HepG2 (cell line): ENCODE data around the gene ASTN2. TPM values are rescaled to one million over a fixed set of nuclear protein-coding genes. Genes with fewer than 3 reads are reported as not detected.

ENCODE experiments used
- ATAC-seq: fragments of 200-7000 bp; cut with Tn5 transposase; 3 replicates; pipeline ENCODE4 v1.9.1; 2020; ENCODE audit warnings: mild to moderate bottlenecking, moderate library complexity
- BruUV-seq: library from RNA; stranded (reverse); fragments of 400-500 nt; replicated peaks from 2 replicates; lab custom pipeline; 2021; lab: Mats Ljungman, UMichigan
- CTCF ChIA-PET: fragments of 300-600 bp; formaldehyde crosslinking; extraction: SDS; loops from one replicate; lab custom pipeline; 2021; ENCODE audit warnings: low total read pairs, inconsistent platforms, low intra/inter-chr PET ratio; lab: Yijun Ruan, JAX
- POLR2A ChIA-PET: fragments of 350-600 bp; sonication (Branson Sonifier 250); formaldehyde crosslinking; loops from one replicate; lab custom pipeline; 2020; ENCODE audit warnings: antibody characterized with exemption, inconsistent platforms; lab: Yijun Ruan, JAX
- DNase-seq: peaks from one replicate; pipeline ENCODE4 v3.0.0-alpha.2; 2015; ENCODE audit warnings: low spot score
- FAIRE-seq: peaks from 3 replicates; lab custom pipeline; 2011; peaks lifted over from hg19 to GRCh38; lab: Jason Lieb, UNC
- H2AFZ ChIP-seq: one replicate; pipeline ENCODE4 v1.6.1; 2011; ENCODE audit warnings: low read length, inconsistent platforms
- H3K27ac ChIP-seq: fragments of 300-600 bp; 3 replicates; pipeline ENCODE4 v1.8.0; 2011; ENCODE audit warnings: mixed run types, mild to moderate bottlenecking, mixed read lengths, low read length, inconsistent platforms; ENCODE audit not compliant: insufficient read depth; ENCODE audit errors: extremely low read length
- H3K27me3 ChIP-seq, 2 experiments: fragments of 200-600 bp in 1 of 2; 2 replicates in 1 of 2; 3 replicates in 1 of 2; pipeline versions ENCODE4 v1.6.0 to v1.8.0; 2011; ENCODE audit warnings: low read length in 2 of 2, mild to moderate bottlenecking in 2 of 2, moderate library complexity in 2 of 2, inconsistent platforms in 1 of 2; ENCODE audit not compliant: insufficient read depth in 2 of 2, control insufficient read depth in 1 of 2
- H3K36me3 ChIP-seq, 2 experiments: fragments of 200-600 bp in 1 of 2; replicated peaks in 1 of 2; 2 replicates in 1 of 2; 3 replicates in 1 of 2; pipeline versions ENCODE4 v1.5.1 to v1.8.0; 2011; ENCODE audit warnings: low read length in 2 of 2, inconsistent platforms in 1 of 2; ENCODE audit not compliant: insufficient read depth in 2 of 2, control insufficient read depth in 1 of 2
- H3K4me1 ChIP-seq: 2 replicates; pipeline ENCODE4 v1.5.1; 2012; ENCODE audit warnings: low read length, inconsistent platforms; ENCODE audit not compliant: insufficient read depth
- H3K4me2 ChIP-seq: 2 replicates; pipeline ENCODE4 v1.6.0; 2011; ENCODE audit warnings: low read depth, low read length, inconsistent platforms
- H3K4me3 ChIP-seq, 3 experiments: fragments of 200-600 bp in 1 of 3; sonication (generic), shearing (Covaris generic) in 1 of 3; replicated peaks in 1 of 3; 2 replicates each; pipeline ENCODE4 v1.5.1; 2011 to 2016; ENCODE audit warnings: low read length in 3 of 3, inconsistent platforms in 2 of 3, low read depth in 2 of 3, mild to moderate bottlenecking in 2 of 3, control low read depth in 1 of 3, mixed read lengths in 1 of 3; ENCODE audit not compliant: insufficient read depth in 1 of 3
- H3K79me2 ChIP-seq: one replicate; pipeline ENCODE4 v1.6.1; 2011; ENCODE audit warnings: low read length, inconsistent platforms; ENCODE audit not compliant: insufficient read depth
- H3K9ac ChIP-seq: 2 replicates; pipeline ENCODE4 v1.6.0; 2011; ENCODE audit warnings: mild to moderate bottlenecking, low read depth, low read length, inconsistent platforms; ENCODE audit not compliant: insufficient read depth
- H3K9me3 ChIP-seq: 2 replicates; pipeline ENCODE4 v1.5.1; 2012; ENCODE audit warnings: mild to moderate bottlenecking, low read length
- H4K20me1 ChIP-seq: 2 replicates; pipeline ENCODE4 v1.6.0; 2011; ENCODE audit warnings: inconsistent platforms, mild to moderate bottlenecking, low read length, moderate library complexity; ENCODE audit not compliant: insufficient read depth
- ATF2 ChIP-seq: sonication (generic); formaldehyde crosslinking; IDR thresholded peaks from 2 replicates; pipeline ENCODE4 v1.4.0; 2020; ENCODE audit warnings: missing genetic modification reagents
- CEBPB ChIP-seq: IDR thresholded peaks from 2 replicates; pipeline ENCODE4 v1.6.1; 2011; ENCODE audit warnings: low read depth, low read length, improper control_type of control experiment, borderline replicate concordance
- ERF ChIP-seq: IDR thresholded peaks from 2 replicates; pipeline ENCODE4 v1.6.1; 2018; ENCODE audit warnings: missing biosample characterization, missing genetic modification reagents
- FOXK1 ChIP-seq: sonication (generic); formaldehyde crosslinking; IDR thresholded peaks from 2 replicates; pipeline ENCODE4 v1.4.0; 2020; ENCODE audit warnings: low read depth, missing genetic modification reagents, borderline replicate concordance
- GABPA ChIP-seq, 2 experiments: IDR thresholded peaks; 2 replicates each; pipeline ENCODE4 v1.6.1; 2011 to 2016; ENCODE audit warnings: low read depth in 2 of 2, low read length in 1 of 2, missing biosample characterization in 1 of 2, missing genetic modification characterization in 1 of 2
- GATAD2A ChIP-seq: IDR thresholded peaks from 2 replicates; pipeline ENCODE4 v1.6.1; 2016
- RBM39 ChIP-seq: fragments of 200-400 bp; formaldehyde crosslinking; IDR thresholded peaks from one replicate; pipeline ENCODE4 v1.6.1; 2018; ENCODE audit warnings: antibody characterized with exemption, mild to moderate bottlenecking, low read depth, low read length; ENCODE audit not compliant: poor library complexity, severe bottlenecking
- TGIF2 ChIP-seq: IDR thresholded peaks from 2 replicates; pipeline ENCODE4 v1.6.1; 2016; ENCODE audit warnings: control low read depth, missing compliant biosample characterization
- ZNF331 ChIP-seq: sonication (generic); formaldehyde crosslinking; IDR thresholded peaks from 2 replicates; pipeline ENCODE4 v1.4.0; 2020; ENCODE audit warnings: missing genetic modification reagents
- ZNF530 ChIP-seq: sonication (generic); formaldehyde crosslinking; IDR thresholded peaks from 2 replicates; pipeline ENCODE4 v1.5.0; 2020; ENCODE audit warnings: low read depth, mild to moderate bottlenecking, missing genetic modification reagents
- ZNF720 ChIP-seq: sonication (generic); formaldehyde crosslinking; IDR thresholded peaks from 2 replicates; pipeline ENCODE4 v1.4.0; 2020; ENCODE audit warnings: missing genetic modification reagents
- ZNF788 ChIP-seq: sonication (generic); formaldehyde crosslinking; IDR thresholded peaks from 2 replicates; pipeline ENCODE4 v1.5.0; 2020; ENCODE audit warnings: mild to moderate bottlenecking, missing genetic modification reagents, borderline replicate concordance
- ZXDC ChIP-seq: sonication (generic); formaldehyde crosslinking; IDR thresholded peaks from 2 replicates; pipeline ENCODE4 v1.5.0; 2020; ENCODE audit warnings: mild to moderate bottlenecking, missing genetic modification reagents
- WGBS: methylation state at CpG from one replicate; pipeline ENCODE4 v1.1.6; 2017; ENCODE audit warnings: low lambda C conversion rate; 5-methylcytosine and 5-hydroxymethylcytosine counted together
- in situ Hi-C: cut with HindIII; loops from 2 replicates; pipeline ENCODE4 v1.10.0; 2017; ENCODE audit warnings: low pct_unique_long_range_greater_than_20kb; ENCODE audit not compliant: extremely low pct_ligation_motif_present
- intact Hi-C: fragments of 100-400 bp; cut with micrococcal nuclease; formaldehyde crosslinking; loops from one replicate; pipeline ENCODE4 v1.10.0; 2022; ENCODE audit not compliant: unreplicated experiment
- polyA plus RNA-seq, 8 experiments: library from polyadenylated mRNA; depleted of rRNA in 3 of 8; stranded (reverse) in 7 of 8; unstranded in 1 of 8; fragments of >200 nt; fragmentation: Illumina TruSeq in 4 of 8; extraction: Trizol in 4 of 8; gene quantifications; 2 replicates each; pipeline versions ENCODE4 v1.2.1 to v1.2.3, GENCODE V29; 2011 to 2016; ENCODE audit warnings: low read depth in 4 of 8, missing spikeins in 1 of 8, mixed read lengths in 1 of 8; ENCODE audit not compliant: insufficient read depth in 1 of 8
- total RNA-seq, 5 experiments: library from RNA; depleted of rRNA; stranded (reverse); fragments of >200 nt; fragmentation: Illumina TruSeq; extraction: Trizol; gene quantifications; 2 replicates each; pipeline ENCODE4 v1.2.3, GENCODE V29; 2016; ENCODE audit warnings: low read depth in 1 of 5

Gene ASTN2
- total and polyA plus RNA-seq, 2 of the 13 experiments (the other 11 are each of a cell fraction or from before 2014, with no cell fraction given): 5.2 to 13.5 TPM

- TF ChIP-seq ZXDC (CRISPR knock-in tag) (no peak), CEBPB (0 out of 2 replicates have a peak, but pooled peaks have one; percentile 7)
- Histone ChIP-seq H3K79me2 (no peaks in the 10 kb centered on the region), H3K36me3 (no peaks in the 10 kb centered on the region), H3K27me3 (no peaks in the 10 kb centered on the region), H3K27ac (no peak overlapping the region), H2AFZ (no peak overlapping the region), H3K4me2 (no peak overlapping the region), H3K4me3 (no peak overlapping the region), H3K9ac (no peak overlapping the region), H3K9me3 (no peaks in the 10 kb centered on the region), H3K4me1 (no peaks in the 10 kb centered on the region), H4K20me1 (no peaks in the 10 kb centered on the region)
- intact Hi-C loops: no loop called here
- BruUV-seq: no TSS peak
- in situ Hi-C loops: no loop called here
- ChIA-PET CTCF (no interaction called here), POLR2A (no interaction called here)
- no peak for DNase-seq
- no peak for FAIRE-seq
- 96% methylated on average over 7 of the region's 7 CpGs for WGBS
- no peak for ATAC-seq
Observed at GRCh38 chr9:116471944-116472506, 942.8 kb downstream of the ASTN2 start.

GRCh38 chr9:116471093-116471906, 943.6 kb downstream of the ASTN2 start:
- Histone ChIP-seq H3K4me3 (no peak overlapping the region), H3K27ac (no peak overlapping the region), H3K4me2 (no peak overlapping the region), H3K36me3 (no peaks in the 10 kb centered on the region), H3K9ac (no peak overlapping the region), H3K79me2 (no peaks in the 10 kb centered on the region), H3K27me3 (no peaks in the 10 kb centered on the region), H4K20me1 (no peaks in the 10 kb centered on the region), H3K9me3 (no peaks in the 10 kb centered on the region), H2AFZ (no peak overlapping the region), H3K4me1 (no peaks in the 10 kb centered on the region)
- no peak for ATAC-seq
- WGBS: 85% methylated on average over 7 of the region's 7 CpGs
- CTCF ChIA-PET: no interaction called here
- DNase-seq: no peak
- in situ Hi-C loops (no loop called here), intact Hi-C loops (no loop called here)
- no peak for FAIRE-seq
- BruUV-seq: no TSS peak
- POLR2A ChIA-PET: no interaction called here
- TF ChIP-seq TGIF2 (CRISPR knock-in tag) (no peak), CEBPB (no peak), GATAD2A (CRISPR knock-in tag) (no peak), ZNF331 (CRISPR knock-in tag) (no peak), ZNF788 (CRISPR knock-in tag) (no peak), RBM39 (no peak), ZNF720 (CRISPR knock-in tag) (no peak), GABPA (IDR thresholded peaks at IDR 0.05; ENCODE audit: low read depth, low read length) (no peak), GABPA (CRISPR knock-in tag; IDR thresholded peaks at IDR 0.05; ENCODE audit: low read depth) (no peak), ATF2 (no peak), ERF (no peak), FOXK1 (CRISPR knock-in tag) (no peak), ZNF530 (CRISPR knock-in tag) (no peak)
